Endothelial cell of umbilical vein (primary cell): Measurements from ENCODE around the gene GAD2. TPM values are rescaled to one million over a fixed set of nuclear protein-coding genes. Genes with fewer than 3 reads are reported as not detected.

Source experiments
- BruUV-seq: library from RNA; stranded (reverse); fragments of 400-500 nt; replicated peaks from 2 replicates; lab custom pipeline; 2021; lab: Mats Ljungman, UMichigan
- CTCF ChIA-PET: fragments of 300-600, 350-600 bp; sonication (Branson Sonifier 250); formaldehyde crosslinking; loops from one replicate; lab custom pipeline; 2021; ENCODE audit warnings: antibody characterized with exemption, inconsistent platforms; lab: Charles Lee
- POLR2A ChIA-PET: fragments of 300-600, 350-600 bp; sonication (Branson Sonifier 250); formaldehyde crosslinking; loops from one replicate; lab custom pipeline; 2021; ENCODE audit warnings: antibody characterized with exemption, inconsistent platforms; lab: Charles Lee
- DNase-seq: peaks from one replicate; pipeline ENCODE4 v3.0.0-alpha.2; 2011; ENCODE audit warnings: low read depth, low spot score
- FAIRE-seq: peaks from 2 replicates; lab custom pipeline; 2011; peaks lifted over from hg19 to GRCh38; lab: Jason Lieb, UNC
- H2AFZ ChIP-seq: 2 replicates; pipeline ENCODE4 v1.6.0; 2012; ENCODE audit warnings: low read depth, low read length, control low read depth, inconsistent platforms
- H3K27ac ChIP-seq: 2 replicates; pipeline ENCODE4 v1.5.1; 2011; ENCODE audit warnings: low read depth, mild to moderate bottlenecking, control low read depth, low read length, moderate library complexity; ENCODE audit not compliant: insufficient read depth
- H3K27me3 ChIP-seq, 2 experiments: 2 replicates each; pipeline versions ENCODE4 v1.6.0 to v1.6.1; 2011; ENCODE audit warnings: low read length in 2 of 2, mixed read lengths in 1 of 2; ENCODE audit not compliant: control insufficient read depth in 2 of 2, insufficient read depth in 2 of 2
- H3K36me3 ChIP-seq, 2 experiments: 2 replicates in 1 of 2; 3 replicates in 1 of 2; pipeline ENCODE4 v1.5.1; 2011; ENCODE audit warnings: low read length in 2 of 2, mild to moderate bottlenecking in 1 of 2, moderate library complexity in 1 of 2; ENCODE audit not compliant: control insufficient read depth in 2 of 2, insufficient read depth in 2 of 2; ENCODE audit errors: extremely low read depth in 1 of 2
- H3K4me1 ChIP-seq: 3 replicates; pipeline ENCODE4 v1.5.1; 2011; ENCODE audit warnings: mild to moderate bottlenecking, low read length; ENCODE audit not compliant: control insufficient read depth, insufficient read depth; ENCODE audit errors: extremely low read depth
- H3K4me2 ChIP-seq: 2 replicates; pipeline ENCODE4 v1.6.1; 2011; ENCODE audit warnings: low read length, control low read depth, mixed read lengths; ENCODE audit not compliant: insufficient read depth
- H3K4me3 ChIP-seq, 3 experiments: fragments of 200-600 bp in 1 of 3; sonication (generic), shearing (Covaris generic) in 1 of 3; replicated peaks in 1 of 3; 2 replicates each; pipeline ENCODE4 v1.5.1; 2011 to 2016; ENCODE audit warnings: control low read depth in 3 of 3, low read length in 3 of 3, mild to moderate bottlenecking in 2 of 3, inconsistent platforms in 1 of 3, low read depth in 1 of 3, moderate library complexity in 1 of 3; ENCODE audit not compliant: insufficient read depth in 1 of 3
- H3K79me2 ChIP-seq: 2 replicates; pipeline ENCODE4 v1.6.0; 2012; ENCODE audit warnings: low read length, inconsistent platforms; ENCODE audit not compliant: control insufficient read depth, insufficient read depth
- H3K9ac ChIP-seq: replicated peaks from 2 replicates; pipeline ENCODE3; 2011; ENCODE audit warnings: low read length, control low read depth; ENCODE audit not compliant: insufficient read depth; ENCODE audit errors: extremely low read depth
- H3K9me1 ChIP-seq: replicated peaks from 3 replicates; pipeline ENCODE4 v1.6.0; 2011; ENCODE audit warnings: mild to moderate bottlenecking, low read length; ENCODE audit not compliant: control insufficient read depth, insufficient read depth; ENCODE audit errors: extremely low read depth
- H3K9me3 ChIP-seq: replicated peaks from 2 replicates; pipeline ENCODE4 v1.5.1; 2012; ENCODE audit warnings: low read length, inconsistent platforms; ENCODE audit not compliant: control insufficient read depth, insufficient read depth
- H4K20me1 ChIP-seq: replicated peaks from 2 replicates; pipeline ENCODE3; 2011; ENCODE audit warnings: mild to moderate bottlenecking, low read length; ENCODE audit not compliant: control insufficient read depth, insufficient read depth; ENCODE audit errors: extremely low read depth
- EZH2 ChIP-seq: IDR thresholded peaks from 2 replicates; pipeline ENCODE4 v1.6.1; 2012; ENCODE audit warnings: borderline replicate concordance, low read depth, mild to moderate bottlenecking, moderate library complexity, low read length, inconsistent platforms; ENCODE audit not compliant: severe bottlenecking
- FOS ChIP-seq: IDR thresholded peaks from 2 replicates; pipeline ENCODE4 v1.6.1; 2011; ENCODE audit warnings: mild to moderate bottlenecking, low read length, moderate library complexity, borderline replicate concordance; ENCODE audit not compliant: insufficient read depth
- GATA2 ChIP-seq: IDR thresholded peaks from 2 replicates; pipeline ENCODE4 v1.7.0; 2011; ENCODE audit warnings: low read depth, mild to moderate bottlenecking, moderate library complexity, mixed read lengths, low read length; ENCODE audit not compliant: insufficient read length, insufficient read depth
- JUN ChIP-seq: IDR thresholded peaks from 2 replicates; pipeline ENCODE4 v1.6.1; 2011; ENCODE audit warnings: borderline replicate concordance, low read depth; ENCODE audit not compliant: insufficient read length, insufficient read depth
- MYC ChIP-seq: IDR thresholded peaks from one replicate; pipeline ENCODE4 v1.6.1; 2011; ENCODE audit warnings: mild to moderate bottlenecking, low read depth, low read length
- POLR2A ChIP-seq: IDR thresholded peaks from 2 replicates; pipeline ENCODE4 v1.6.1; 2012; ENCODE audit warnings: low read depth, mild to moderate bottlenecking, control low read depth, low read length
- POLR2AphosphoS5 ChIP-seq: IDR thresholded peaks from 2 replicates; pipeline ENCODE4 v1.6.1; 2012; ENCODE audit warnings: low read depth, mild to moderate bottlenecking, control low read depth, low read length, moderate library complexity; ENCODE audit not compliant: insufficient read depth
- dilution Hi-C: fragments of 300-500 bp; cut with MboI; formaldehyde crosslinking; loops from one replicate; pipeline ENCODE4 v1.15.0; 2019; ENCODE audit warnings: low sequenced_read_pairs; ENCODE audit not compliant: extremely low pct_ligation_motif_present
- intact Hi-C: fragments of 100-400 bp; cut with micrococcal nuclease; formaldehyde crosslinking; loops from one replicate; pipeline ENCODE4 v1.10.0; 2022
- polyA plus RNA-seq, 4 experiments: library from polyadenylated mRNA; depleted of rRNA in 3 of 4; stranded (reverse) in 3 of 4; unstranded in 1 of 4; fragments of >200 nt; gene quantifications; 2 replicates each; pipeline versions ENCODE4 v1.2.1 to v1.2.3, GENCODE V29; 2011 to 2012; ENCODE audit warnings: missing spikeins in 1 of 4
- total RNA-seq: library from RNA; stranded (reverse); gene quantifications from 2 replicates; pipeline ENCODE4 v1.2.3, GENCODE V29; 2021
- TF ChIP-seq, protein P1 (sequence below), 2 donors: IDR thresholded peaks; 1 replicate in 1 of 2; 2 replicates in 1 of 2; pipeline ENCODE4 v1.5.1; 2011; ENCODE audit warnings: low read length in 2 of 2, mild to moderate bottlenecking in 2 of 2, moderate library complexity in 2 of 2, control low read depth in 1 of 2, inconsistent platforms in 1 of 2, low read depth in 1 of 2; ENCODE audit not compliant: insufficient read depth in 1 of 2; ENCODE audit errors: extremely low read depth in 1 of 2
- TF ChIP-seq, protein P2 (sequence below): IDR thresholded peaks from 2 replicates; pipeline ENCODE4 v1.6.1; 2011; ENCODE audit not compliant: insufficient read depth, insufficient read length

GAD2 gene
- total and polyA plus RNA-seq, 2 donors (not counting 3 experiments of a cell fraction or from before 2014, with no cell fraction given), result not detected

DNA sequence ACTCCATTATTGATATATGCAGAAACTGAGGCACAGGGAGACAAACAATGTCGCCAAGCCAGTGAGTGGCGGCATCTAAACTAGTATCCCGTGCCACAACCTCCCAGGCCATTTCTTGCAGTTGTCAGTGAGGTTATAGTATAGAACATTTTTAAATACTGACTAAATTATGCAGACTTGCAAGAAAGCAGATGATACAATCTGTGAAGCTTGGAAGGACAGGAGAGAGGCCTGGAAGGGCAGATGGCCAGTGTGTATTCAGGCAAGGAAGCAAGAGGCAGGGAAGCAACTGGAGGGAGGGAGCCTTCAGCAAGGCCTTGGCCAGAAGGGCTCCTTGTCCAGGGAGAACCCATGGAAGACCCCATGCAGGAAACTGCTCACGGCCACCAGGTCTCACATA is 111.2 kb downstream of the GAD2 start:
- TF ChIP-seq GATA2 (no peak), POLR2A (no peak), JUN (no peak), FOS (no peak), POLR2AphosphoS5 (no peak), EZH2 (no peak), MYC (no peak)
- TF ChIP-seq, protein P1, sequence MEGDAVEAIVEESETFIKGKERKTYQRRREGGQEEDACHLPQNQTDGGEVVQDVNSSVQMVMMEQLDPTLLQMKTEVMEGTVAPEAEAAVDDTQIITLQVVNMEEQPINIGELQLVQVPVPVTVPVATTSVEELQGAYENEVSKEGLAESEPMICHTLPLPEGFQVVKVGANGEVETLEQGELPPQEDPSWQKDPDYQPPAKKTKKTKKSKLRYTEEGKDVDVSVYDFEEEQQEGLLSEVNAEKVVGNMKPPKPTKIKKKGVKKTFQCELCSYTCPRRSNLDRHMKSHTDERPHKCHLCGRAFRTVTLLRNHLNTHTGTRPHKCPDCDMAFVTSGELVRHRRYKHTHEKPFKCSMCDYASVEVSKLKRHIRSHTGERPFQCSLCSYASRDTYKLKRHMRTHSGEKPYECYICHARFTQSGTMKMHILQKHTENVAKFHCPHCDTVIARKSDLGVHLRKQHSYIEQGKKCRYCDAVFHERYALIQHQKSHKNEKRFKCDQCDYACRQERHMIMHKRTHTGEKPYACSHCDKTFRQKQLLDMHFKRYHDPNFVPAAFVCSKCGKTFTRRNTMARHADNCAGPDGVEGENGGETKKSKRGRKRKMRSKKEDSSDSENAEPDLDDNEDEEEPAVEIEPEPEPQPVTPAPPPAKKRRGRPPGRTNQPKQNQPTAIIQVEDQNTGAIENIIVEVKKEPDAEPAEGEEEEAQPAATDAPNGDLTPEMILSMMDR (IDR thresholded peaks at IDR 0.05; ENCODE audit: extremely low read depth in 1 of 2, insufficient read depth in 1 of 2, low read depth in 1 of 2, low read length in 2 of 2), result no peak
- TF ChIP-seq, protein P2, sequence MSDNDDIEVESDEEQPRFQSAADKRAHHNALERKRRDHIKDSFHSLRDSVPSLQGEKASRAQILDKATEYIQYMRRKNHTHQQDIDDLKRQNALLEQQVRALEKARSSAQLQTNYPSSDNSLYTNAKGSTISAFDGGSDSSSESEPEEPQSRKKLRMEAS, result no peak
- no peaks in the 10 kb centered on the region for H3K27me3 ChIP-seq
- H4K20me1 ChIP-seq, result no peaks in the 10 kb centered on the region
- no TSS peak for BruUV-seq
- H3K79me2 ChIP-seq, result no peaks in the 10 kb centered on the region
- dilution Hi-C loops (no loop called here), intact Hi-C loops (no loop called here)
- no peak for FAIRE-seq
- no peak overlapping the region for H3K27ac ChIP-seq
- DNase-seq, result no peak
- ChIA-PET POLR2A (no interaction called here), CTCF (no interaction called here)
- no peak overlapping the region for H3K4me2 ChIP-seq
- H3K4me3 ChIP-seq, result no peak overlapping the region
- no peaks in the 10 kb centered on the region for H3K36me3 ChIP-seq
- H3K4me1 ChIP-seq, result no peaks in the 10 kb centered on the region
- no peaks in the 10 kb centered on the region for H3K9me3 ChIP-seq
- no peak overlapping the region for H3K9ac ChIP-seq
- no peaks in the 10 kb centered on the region for H3K9me1 ChIP-seq
- H2AFZ ChIP-seq, result no peak overlapping the region
